HG03521 (cell line): ENCODE measurements around the gene SGCA.
A peak's percentile ranks its signal among the peaks of the same experiment; 100 is the strongest.

Experiments
- ATAC-seq: cut with Tn5 transposase; IDR thresholded peaks from one replicate; pipeline ENCODE4 v1.9.1; 2021; ENCODE audit warnings: mild to moderate bottlenecking, moderate library complexity; ENCODE audit not compliant: unreplicated experiment

SGCA gene

GRCh38 chr17:50205963-50206505 is 40.2 kb downstream of the SGCA start:
- no peak for ATAC-seq

DNA sequence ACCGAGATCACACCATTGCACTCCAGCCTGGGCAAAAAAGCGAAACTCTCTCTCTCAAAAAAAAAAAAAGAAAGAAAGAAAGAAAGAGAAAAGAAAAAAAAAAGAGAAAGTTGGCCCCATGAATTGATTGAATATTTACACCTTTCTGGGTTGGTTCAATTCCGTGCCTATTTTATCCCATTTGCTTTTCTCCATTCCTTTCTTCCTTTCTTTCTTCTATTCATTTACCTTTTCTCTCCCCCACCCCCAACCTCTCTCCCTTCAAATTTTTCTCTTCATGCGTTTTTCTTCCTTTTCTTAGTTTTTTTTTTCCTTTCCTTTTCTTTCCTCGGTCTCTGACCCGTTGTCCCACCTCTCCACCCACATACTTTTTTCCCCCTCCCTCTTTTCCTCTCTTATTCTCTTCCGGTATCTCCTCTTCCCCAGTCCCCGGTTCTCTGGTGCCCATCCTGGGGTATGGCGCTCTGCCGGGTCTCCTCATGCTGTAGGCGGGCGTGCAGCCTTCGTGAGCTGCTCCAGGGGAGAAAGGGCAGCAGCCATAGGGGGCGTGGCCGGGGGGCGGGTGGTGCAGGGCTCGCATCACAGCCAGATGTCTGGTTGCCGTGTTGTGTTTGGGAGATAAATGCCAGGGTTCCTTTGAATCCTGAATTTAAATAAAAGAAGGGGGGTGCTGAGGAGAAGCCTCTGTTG is 40.9 kb downstream of the SGCA start:
- ATAC-seq = no peak

DNA sequence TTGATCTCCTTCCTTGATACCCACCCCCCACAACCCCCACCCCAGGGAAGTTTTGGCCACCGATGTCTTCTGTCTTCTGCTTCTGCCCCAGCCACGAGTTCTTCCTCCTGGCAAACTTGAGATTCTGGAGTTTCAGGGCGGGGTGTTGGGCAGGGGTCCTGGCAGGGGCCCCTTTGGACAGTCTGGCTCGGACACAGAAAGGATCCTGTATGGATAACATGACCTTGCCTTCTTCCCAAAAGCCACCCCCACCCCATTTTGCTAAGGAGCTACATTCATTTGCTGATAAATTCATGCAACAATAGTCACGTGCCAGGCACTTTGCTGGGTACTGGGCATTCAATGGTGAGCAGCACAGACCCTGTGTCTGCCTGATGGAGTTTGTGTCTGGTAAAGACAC is 41.5 kb downstream of the SGCA start:
- ATAC-seq = no peak

DNA sequence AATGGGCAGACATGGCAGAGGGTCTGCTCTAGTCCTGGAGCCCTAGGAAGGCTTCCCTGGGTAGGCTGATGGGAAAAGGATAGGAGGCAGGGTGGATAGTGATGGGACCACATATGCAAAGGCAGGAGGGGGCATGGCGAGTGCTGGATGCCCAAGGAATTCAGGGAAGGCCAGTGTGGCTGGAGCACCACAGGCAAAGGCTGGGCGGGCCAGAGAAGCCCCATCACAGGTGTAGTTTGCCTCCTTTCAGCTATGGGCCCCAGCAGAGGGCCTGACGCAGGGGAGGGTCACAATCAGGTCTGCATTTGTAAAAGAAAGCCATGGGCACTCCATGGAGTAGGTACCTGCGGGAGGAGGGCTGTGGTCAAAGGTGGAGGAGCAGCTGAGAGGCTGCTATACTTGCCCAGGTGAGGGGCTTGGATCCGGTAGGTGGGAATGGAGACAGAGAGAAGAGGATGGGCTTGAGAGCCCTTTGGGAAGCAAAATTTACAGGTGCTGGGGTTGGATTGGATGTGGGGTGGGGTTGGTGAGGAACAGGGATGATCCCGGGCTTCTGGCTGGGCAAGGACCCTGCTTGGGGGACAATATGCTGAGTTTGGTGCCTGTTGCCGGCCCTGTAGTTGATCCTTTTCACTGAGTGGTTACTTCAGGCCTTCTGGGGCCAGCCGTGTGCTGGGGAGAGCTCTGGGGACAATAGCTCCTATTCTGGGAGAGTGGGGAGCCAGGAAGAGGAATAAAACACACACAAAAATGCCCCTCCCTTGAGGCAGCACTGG is 42.2 kb downstream of the SGCA start:
- ATAC-seq = no peak

GRCh38 chr17:50208611-50209061 is 42.8 kb downstream of the SGCA start:
- no peak for ATAC-seq

DNA sequence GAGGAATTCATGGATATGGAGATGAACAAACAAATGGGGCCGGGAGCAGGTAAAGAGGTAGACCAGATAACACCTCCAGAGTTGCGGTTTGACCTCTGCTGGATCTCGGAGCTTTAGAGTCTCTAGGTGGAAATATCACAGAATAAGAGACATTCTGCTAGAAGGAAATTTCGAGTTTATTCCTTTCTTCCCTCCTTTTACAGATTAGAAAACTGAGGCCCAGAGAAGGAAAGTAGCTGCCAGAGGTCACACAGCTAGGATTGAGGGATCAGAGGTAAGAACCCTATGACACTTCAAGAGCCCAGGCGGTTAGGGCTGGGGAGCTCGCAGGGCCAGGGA is 43.3 kb downstream of the SGCA start:
- ATAC-seq = no peak

- no peak for ATAC-seq
Observed at GRCh38 chr17:50209472-50210239, 43.9 kb downstream of the SGCA start.

GRCh38 chr17:50210240-50211225 is 44.7 kb downstream of the SGCA start:
- ATAC-seq = no peak

- ATAC-seq = no peak
Observed at GRCh38 chr17:50211249-50212120, 45.7 kb downstream of the SGCA start.

DNA sequence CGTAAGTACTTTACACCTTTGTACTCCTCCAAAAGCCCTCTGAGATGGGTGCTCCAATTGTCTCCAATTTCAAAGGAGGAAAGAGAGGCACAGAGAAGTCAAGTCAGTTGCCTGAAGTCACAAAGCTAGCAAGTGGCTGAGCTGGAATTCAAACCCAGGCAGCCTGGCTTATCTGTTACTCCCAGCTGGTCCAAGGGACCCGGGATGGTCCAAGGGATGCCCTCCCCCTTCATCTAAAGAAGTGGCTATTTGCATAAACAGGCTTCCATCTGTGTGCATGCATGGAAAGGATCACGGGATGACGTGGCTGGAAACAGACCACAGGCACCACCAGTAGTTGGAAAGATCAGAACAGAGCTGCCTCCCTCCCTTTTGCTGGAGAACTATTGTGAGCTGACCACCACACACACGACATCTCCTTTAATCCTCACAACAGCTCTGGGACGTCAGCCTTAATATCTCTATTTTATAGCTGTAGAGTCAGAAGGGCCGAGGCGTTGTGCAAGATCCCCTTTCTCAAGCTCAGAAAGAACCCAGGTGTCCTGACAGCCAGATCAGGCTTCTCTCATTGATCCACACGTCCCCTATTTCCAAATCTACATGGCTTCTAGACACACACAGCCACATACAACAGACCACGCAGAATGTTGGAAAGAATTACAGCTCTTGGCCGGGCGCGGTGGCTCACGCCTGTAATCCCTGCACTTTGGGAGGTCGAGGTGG is 46.5 kb downstream of the SGCA start:
- no peak for ATAC-seq

DNA sequence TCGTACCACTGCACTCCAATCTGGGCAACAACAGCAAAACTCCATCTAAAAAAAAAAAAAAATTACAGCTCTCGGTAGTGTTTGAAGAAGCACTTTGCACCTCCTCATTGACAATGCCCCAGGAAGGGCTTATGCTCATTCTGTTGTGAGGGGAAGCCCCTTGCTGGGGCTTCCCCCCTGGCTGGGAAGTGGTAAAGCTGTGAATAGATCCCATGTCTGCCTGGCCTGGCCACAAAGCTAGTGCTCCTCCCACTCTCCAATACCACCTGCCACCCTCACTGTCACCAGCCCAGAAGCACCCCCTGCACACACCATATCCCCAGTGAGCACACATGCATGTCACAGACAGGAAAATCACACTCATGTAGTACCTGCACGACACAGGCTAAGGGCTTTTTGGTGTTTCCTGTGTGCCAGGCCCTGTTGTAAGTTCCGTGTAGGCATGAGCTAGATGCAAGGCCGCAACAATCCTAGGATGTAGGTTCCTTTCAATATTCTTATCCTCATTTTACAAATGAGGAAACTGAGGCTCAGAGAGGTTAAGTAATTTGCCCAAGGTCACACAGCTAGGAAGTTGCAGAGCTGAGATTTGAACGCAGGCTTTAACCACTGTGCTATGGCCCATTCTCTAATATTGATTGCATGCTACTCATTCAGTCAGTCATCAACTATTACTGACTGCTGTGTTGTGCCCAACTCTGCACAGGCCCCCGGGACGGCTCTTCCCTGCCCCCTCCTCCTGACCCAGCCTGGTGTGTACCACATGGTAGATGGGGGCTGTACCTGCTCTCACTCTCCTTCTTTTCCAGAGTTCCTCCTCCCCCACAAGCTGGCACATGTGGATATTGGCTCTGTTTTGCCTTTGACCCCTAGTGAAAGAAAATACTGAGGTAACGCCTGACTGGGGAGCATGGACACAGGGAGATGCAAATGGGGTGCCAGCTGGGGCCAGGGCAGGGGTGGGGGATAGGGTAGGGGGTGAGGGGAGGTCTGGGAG is 47.5 kb downstream of the SGCA start:
- ATAC-seq = peak; percentile 63

- ATAC-seq = no peak
Observed at GRCh38 chr17:50214976-50215760, 49.4 kb downstream of the SGCA start.

GRCh38 chr17:50217591-50217990 is 51.8 kb downstream of the SGCA start:
- no peak for ATAC-seq

- ATAC-seq = no peak
Observed at GRCh38 chr17:50218071-50218759, 52.4 kb downstream of the SGCA start.

- ATAC-seq = no peak
Observed at GRCh38 chr17:50218771-50219315, 53.0 kb downstream of the SGCA start.

DNA sequence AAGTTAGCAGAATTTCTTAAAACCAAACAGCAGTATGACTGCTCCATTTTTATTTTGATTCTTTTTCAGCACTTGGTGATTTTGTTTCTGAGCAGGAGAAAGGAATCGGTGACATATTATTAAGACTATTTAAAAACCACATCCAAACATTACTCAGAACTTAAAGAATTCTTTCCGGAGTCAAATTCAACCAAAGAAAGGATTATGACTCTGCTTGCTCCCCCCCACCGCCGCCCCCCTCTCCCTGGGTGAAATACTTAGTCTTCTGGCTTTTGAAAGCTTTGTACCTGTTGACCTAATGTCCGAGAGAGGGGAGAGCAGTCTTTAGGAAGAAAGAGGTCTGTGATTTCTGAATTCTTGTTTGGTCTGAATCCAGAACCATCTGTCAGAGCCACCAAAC is 53.5 kb downstream of the SGCA start:
- ATAC-seq = no peak
